HG02852 (cell line): ENCODE measurements around the gene FXYD3.
A peak's percentile ranks its signal among the peaks of the same experiment; 100 is the strongest.
"Not testable (repeated sequence)": the region's sequence is repeated elsewhere in the genome, so short reads cannot be mapped to it uniquely, and the experiment has no call there.

Source experiments
- ATAC-seq: cut with Tn5 transposase; IDR thresholded peaks from one replicate; pipeline ENCODE4 v1.9.1; 2021; ENCODE audit warnings: mild to moderate bottlenecking, moderate library complexity; ENCODE audit not compliant: unreplicated experiment

Gene FXYD3

DNA sequence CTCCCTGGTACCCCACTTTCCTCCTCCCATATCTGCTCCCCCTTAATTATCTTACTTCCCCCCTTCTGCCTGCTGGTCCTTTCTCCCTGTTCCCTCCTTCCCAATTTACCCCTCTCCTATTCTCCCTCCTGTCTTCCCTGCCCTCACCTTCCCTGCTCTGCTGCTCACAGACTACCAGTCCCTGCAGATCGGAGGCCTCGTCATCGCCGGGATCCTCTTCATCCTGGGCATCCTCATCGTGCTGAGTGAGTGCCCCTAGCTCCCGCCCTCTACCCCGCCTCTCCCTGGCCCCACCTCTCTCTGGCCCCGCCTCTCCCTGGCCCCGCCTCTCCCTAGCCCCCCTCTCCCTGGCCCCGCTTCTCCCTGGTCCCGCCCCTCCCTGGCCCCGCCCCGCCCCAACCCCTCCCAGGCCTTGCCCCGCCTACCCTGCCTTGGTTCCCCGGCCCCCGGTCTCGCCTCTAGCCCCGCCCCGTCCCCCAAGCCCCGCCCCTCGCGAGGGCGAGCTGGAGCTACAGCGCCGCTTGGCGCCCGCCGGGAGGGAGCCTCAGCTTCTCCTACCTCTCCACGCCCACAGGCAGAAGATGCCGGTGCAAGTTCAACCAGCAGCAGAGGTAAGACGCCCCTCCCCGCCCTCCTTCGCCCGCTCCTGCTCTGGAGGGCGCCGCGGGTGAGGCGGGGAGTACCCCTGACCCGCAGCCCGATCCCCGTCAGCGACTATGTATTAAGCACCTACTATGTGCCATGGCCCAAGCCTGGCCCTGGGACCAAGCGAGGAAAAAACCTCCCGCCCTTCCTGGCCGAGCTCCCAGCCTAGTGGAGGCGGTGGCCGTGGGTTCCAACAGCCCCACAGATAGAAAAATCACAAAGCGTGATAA is 25.6 kb downstream of the FXYD3 start:
- peak; percentile 69 for ATAC-seq

GRCh38 chr19:35141837-35142605 is 26.4 kb downstream of the FXYD3 start:
- no peak for ATAC-seq

GRCh38 chr19:35142606-35143230 is 27.1 kb downstream of the FXYD3 start:
- no peak for ATAC-seq

DNA sequence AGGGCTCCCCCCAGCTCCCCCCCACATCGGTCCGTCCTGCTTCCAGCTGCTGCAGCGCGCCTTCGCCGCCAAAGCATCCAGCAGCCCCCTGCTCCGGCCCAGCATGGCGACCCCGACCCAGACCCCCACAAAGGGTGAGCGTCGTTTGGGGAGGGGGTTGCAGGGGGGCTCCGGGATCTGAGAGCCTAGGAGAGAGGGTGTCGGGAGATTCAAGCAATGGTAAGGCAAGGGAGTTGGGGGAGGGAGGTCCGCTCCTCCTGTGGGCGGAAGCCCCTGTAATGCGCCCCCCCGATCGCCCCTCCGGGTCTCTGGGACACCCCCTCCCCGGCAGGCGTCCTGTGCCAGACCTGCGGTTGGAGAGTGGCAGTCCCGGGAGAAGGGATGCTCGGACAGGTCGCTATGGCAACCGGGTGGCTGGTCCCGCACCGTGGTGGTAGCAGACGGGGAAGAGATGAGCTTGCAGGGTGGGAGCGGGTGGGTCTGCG is 27.6 kb downstream of the FXYD3 start, which contains the start of gene FXYD7:
TSS of gene FXYD7 (plus strand) at position 25 of the 485 bp plus-strand sequence. CDS start at position 104, 79 bp downstream.
- no peak for ATAC-seq

GRCh38 chr19:35143818-35144217 is 28.2 kb downstream of the FXYD3 start:
- no peak for ATAC-seq

DNA sequence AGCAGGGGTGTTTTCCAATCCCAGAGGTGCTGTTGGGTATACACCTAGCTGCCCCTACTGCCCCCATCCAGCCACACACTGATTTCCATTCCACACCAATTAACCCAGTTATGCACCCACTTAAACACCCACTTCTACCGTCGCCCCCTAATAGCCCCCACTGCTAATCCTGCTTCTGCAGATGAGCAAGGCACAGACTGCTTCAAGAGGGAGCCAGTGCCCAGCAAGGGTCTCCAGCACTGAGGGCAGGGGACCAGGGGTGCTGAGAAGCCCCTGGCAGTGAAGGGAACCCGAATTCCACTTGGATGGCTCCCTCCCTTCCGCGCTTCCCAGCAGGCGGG is 28.6 kb downstream of the FXYD3 start:
- ATAC-seq = no peak

GRCh38 chr19:35144600-35145436 is 29.2 kb downstream of the FXYD3 start:
- no peak for ATAC-seq

DNA sequence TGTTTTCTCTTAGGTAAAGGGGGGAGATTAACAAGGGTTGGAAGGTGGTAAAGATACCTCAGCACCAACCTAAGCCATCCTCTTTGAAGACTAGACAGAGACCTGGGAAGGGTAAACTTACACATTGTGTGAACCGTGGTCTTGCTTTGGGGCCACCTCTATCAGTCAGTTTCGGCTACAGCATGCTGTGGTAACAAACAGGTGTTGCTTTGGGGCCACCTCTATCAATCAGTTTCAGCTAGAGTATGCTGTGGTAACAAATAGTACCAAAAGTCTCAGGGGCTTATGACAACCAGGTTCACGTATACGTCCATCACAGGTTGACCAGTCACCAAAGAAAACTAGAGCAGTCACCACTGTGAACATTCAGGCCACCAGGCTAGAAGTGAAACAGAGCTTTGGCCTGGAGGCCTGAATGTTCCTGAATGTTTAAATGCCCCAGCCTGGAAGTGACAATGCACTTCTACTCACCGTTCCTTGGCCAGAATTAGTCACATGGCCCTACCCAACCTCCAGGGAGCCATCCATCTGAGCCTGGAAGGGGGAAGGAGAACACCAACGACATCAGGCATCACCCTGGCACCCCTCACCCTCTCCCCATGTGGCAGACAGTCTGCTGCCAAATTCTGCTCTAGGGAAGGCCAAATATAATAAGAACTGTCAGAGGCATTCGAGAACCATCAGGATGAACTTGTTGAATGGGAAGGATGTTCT is 31.3 kb downstream of the FXYD3 start:
- no peak for ATAC-seq

- no peak for ATAC-seq
These were observed 33.8 kb downstream of the FXYD3 start for GRCh38 chr19:35149463-35149862.

- no peak for ATAC-seq
These were observed 34.8 kb downstream of the FXYD3 start for GRCh38 chr19:35150445-35150844.

GRCh38 chr19:35151273-35152065 is 35.8 kb downstream of the FXYD3 start:
- ATAC-seq = no peak

DNA sequence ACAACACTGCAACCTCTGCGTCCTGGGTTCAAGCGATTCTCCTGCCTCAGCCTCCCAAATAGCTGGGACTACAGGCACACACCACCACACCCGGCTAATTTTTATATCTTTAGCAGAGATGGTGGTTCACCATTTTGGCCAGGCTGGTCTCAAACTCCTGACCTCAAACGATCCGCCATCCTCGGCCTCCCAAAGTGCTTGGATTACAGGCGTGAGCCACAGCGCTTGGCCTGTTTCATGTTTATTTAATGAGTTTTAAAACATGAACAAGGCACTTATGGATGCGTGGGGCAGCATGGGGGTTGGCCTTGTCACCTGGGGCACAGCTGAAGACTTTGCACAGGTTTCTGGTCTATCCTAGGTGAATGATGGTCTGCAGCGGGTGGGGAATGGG is 37.5 kb downstream of the FXYD3 start:
- not testable (repeated sequence) for ATAC-seq

DNA sequence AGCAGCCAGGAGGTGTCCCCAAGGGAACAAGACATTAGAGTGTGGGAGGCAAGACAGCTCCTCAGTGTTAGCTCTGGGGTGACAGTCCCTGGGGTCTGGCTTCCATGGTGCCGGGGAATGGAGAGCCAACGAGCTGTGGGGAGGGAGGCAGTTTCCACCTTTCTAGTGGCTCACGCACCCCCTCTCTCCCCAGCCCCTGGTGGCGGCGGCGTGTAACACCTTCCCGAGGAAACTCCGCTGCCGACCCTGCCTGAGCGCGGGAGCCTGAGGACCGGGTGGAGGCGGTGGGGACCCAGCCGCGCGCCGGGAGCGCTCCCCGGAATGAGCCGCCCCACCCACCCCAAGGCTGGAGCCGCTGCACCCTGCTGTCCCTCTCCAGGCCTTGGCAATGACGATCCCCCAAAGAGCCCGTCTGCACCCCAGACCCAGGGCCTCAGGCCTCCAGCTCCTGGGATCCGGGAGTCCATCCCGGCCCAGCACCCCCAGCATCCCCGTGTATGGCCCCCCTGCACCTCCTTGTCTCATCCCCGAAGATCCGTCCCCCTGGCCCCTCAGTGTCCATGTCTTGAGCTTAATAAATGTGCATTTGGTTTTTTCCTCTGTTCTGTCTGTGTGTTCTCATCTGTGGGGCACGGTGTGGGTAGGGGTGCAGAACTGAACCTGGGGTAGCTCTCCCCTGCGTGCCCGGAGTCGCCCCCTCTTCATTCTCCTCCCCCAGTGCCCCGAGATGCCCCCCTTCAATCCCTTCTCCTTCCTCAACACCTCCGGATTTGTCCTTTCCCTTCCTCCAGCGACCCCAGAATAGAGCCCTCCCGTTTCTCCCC is 38.3 kb downstream of the FXYD3 start:
- ATAC-seq = no peak

DNA sequence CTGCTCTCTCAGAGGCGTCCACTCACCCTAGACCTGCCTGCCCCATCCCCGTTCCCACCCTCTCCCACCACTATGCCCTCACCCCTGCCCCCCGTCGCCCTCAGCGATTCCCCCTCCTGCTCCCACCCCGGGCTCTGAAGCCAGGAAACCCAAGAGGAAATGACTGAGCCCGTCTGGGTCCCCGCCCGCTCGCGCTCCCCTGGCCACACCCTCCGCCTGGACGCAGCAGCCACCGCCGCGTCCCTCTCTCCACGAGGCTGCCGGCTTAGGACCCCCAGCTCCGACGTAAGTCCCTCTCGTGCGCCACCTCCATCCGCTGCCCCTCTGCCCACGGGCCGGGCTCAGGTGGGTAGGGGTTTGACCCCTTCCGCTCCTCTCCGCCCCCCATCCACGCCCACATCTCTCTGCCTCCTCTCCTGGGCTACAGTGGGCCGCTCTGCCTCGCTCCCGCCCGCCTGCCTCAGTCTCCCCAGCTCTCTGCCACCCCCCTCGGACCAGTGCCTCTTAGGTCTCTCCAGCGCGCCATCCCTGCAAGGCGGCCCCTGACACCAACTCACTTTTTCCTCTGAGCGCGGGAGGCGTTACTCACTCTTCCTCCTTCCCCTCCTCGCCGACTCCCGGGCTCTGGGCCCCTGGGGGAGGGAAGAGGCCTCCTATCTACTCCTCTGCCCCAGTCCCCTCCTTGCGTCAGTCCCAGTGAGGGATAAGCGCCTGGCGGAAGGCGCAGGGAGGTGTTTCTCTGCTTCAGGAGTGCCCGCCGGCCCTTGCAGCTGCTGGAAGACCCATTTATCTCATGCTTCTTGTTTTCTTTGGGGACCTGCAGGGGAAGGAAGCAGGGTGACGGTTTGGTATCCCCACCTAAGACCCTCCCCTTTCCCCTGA is 39.1 kb downstream of the FXYD3 start, which contains the start of gene FXYD5:
TSS of gene FXYD5 (plus strand) at position 211 of the 882 bp plus-strand sequence. CDS start 816 bp downstream, outside the sequence.
- ATAC-seq = peak; percentile 54

DNA sequence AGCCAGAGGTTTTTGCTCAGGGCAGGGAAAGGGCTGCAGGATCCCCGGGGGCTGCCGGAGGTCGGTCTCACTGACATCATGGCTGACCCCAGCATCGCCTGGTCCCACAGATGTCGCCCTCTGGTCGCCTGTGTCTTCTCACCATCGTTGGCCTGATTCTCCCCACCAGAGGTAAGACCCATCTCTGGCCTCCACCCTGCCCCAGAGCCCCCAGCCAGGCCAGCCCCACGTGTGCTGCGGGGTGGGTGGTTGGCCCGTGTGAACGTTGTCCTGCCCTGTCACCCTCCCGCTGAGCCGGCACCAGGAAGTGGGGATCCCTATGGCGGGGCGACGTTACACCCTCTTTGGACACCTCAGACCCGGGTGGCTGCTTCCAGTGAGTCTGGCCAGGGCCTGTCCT is 39.8 kb downstream of the FXYD3 start:
- peak; percentile 17 for ATAC-seq

GRCh38 chr19:35155981-35156672 is 40.5 kb downstream of the FXYD3 start:
- ATAC-seq = no peak

DNA sequence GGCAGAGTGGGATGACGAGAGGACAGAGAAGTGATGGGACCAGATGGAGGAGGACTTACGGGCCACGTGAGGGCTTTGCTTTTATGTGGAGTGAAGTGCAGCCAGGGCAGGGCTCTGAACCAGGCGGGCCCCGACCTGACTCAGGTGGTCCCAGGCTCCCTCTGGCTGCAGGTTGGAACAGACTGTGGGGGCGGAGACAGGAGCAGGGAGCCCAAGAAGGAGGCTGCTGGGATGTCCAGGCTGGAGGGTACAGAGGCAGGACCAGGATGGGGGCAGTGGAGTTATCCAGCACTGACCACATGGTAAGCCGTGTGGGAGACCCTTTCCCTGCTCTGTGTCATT is 41.0 kb downstream of the FXYD3 start:
- no peak for ATAC-seq
